GM18519 (cell line): ENCODE results near the gene GSG1L.

ENCODE experiments used
- ATAC-seq: cut with Tn5 transposase; IDR thresholded peaks from one replicate; pipeline ENCODE4 v1.9.1; 2021; ENCODE audit warnings: mild to moderate bottlenecking, moderate library complexity; ENCODE audit not compliant: unreplicated experiment, low FRiP score

The GSG1L gene

DNA sequence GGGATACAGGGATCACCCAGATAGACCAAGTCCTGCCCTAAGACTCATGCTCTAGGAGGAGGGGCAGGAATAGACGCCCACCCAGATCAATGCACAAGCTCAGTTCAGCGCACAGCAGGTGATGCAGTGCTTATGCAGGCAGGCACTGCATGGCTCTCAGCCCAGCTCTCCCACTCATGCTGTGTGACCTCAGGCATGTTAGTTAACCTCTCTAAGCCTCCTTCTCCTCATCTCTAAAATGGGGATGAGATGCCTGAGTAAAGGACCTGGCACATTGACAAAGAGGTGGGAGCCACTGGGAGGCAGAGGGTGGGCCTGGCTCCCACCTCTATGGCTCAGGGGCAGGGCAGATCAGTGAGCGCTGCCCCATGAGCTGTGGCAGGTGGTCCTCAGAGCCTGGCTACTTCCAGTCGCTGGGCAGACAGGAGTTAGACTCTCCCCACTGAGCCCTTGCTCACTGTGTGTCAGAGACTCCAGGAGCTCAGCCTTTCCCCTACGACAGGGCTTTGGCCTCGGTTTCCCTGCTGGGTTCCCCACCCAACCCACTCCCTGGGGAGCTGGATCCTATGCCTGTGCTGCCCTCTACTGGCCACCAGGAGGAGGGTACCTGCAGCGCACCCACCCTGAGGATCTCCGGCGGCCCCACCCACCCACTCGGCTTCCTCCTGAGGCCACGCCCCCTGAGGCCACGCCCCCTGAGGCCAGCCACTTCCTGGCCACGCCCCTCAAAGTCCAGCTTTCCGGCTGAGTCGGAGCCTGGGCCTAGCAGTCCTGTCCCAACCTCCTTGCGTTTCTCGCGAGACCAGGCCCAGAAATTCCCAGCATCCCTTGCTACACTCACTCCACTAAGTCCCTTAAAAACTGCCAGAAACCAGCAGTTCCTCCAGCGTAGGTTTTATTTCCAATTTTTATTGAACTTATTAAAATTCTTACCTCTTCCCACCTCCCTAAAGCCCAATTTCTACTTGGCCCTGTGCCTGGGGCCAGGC lies 196.1 kb downstream of the GSG1L start:
- no peak for ATAC-seq

DNA sequence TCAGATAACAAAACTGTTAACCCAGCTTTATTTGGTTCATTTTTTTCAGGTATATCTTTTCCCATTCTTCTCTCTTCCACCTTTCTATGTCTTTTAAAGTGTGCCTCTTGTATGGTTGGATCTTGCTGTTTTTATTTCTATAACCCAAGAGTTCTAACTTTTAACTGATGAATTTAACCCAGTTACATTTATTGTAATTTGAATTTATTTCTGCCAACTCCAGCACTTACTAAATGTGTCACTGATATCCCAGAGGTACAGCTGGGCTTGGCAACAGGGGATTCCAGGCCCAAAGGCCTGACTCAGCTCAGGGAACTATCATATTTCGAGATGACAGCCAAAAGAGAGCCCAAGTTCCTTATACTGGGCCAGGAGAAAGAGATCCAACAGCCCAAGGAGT lies 200.1 kb downstream of the GSG1L start:
- ATAC-seq, result no peak

DNA sequence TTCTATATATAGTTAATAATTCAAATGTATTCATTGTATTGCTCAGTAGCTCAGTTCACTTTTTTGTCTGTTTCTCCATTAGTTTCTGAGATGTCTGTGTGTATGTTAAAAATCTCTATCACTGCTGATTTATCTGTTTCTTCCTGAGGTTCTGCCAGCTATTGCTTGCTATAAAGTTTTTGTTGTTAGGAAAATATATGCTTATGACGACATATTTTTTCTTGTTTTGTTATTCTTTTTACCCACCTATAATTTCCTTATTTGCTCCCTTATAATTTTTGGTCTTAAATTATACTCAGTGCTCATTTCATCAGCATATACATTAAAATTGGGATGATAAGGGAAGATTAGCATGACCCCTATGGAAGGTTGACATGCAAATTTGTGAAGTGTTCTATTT lies 200.6 kb downstream of the GSG1L start:
- ATAC-seq, result no peak

DNA sequence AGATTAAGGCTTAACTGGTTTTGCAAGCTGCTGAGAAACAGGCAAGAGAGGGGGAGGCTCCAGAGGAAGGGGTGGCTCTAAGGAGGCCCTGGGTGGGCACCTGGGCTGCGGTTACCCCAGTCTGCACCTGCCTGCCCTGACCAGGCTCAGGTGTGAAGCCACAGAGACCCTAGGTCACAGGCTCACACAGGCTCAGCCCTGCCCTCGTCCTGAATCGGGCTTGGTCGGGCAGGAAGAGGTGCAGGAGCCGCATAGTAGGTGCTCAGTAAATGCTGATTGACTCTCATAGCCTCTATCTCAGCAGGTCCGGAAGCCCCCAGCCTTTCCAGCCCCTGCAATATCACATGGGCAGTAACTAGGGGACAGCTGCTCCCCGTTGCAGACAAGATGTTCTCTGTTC lies 203.4 kb downstream of the GSG1L start:
- ATAC-seq, result no peak

DNA sequence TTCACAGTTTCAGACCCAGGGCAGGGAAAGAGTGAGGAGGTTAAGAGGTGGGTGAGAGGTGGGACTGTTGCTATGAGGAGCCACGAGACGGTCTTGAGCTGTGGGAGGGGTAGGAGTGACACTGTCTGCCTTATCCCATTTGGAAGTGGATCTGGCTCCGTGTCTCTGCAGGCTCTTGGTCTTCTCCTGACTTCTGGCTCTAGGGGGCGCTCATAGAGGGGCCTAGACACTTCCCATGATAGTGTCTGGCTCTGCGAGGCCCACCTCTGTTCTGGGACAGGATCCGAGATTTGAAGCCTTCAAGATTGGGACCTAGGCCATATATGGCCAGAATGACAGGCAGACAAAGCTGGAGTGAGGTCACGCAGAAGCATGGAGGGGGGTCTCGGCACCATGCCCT lies 204.5 kb downstream of the GSG1L start:
- no peak for ATAC-seq

DNA sequence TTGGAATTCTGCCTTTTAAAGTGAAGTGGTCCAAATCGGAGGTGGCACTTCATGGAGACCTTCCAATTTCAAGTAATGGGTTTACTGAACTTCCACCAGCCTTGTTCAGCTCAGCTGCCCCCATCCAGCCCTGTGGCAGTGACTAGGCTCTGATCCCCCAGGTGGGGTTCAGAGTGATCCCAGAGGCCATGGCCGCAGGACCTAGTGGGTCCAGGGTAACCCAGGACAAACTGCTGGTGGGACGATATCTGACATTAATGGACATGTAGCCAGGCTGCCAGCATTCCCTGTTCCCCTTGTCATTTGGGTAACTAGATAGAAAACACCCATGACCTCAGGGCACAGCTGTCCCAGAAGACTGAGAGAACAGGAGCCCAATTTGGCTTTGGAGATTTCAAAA lies 209.9 kb downstream of the GSG1L start:
- no peak for ATAC-seq

DNA sequence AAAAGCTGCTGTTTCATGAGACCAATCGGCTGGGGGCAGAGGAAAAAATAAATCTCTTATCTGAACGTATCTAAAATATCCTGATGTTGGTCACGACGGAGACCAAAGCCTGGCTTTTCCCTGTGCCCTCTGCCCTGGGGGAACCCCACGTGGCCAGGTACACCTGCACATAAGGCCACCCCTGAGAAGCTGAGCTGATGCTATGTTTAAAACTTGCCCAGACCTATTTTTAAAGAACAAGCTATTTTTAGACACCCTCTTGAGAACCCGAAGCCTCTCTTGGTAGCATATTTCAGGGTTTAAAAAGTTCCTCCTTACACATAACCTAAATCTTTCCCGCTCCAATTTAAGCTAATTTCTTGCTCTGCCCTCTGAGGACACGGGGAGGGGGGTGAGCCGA lies 210.4 kb downstream of the GSG1L start:
- ATAC-seq, result no peak

DNA sequence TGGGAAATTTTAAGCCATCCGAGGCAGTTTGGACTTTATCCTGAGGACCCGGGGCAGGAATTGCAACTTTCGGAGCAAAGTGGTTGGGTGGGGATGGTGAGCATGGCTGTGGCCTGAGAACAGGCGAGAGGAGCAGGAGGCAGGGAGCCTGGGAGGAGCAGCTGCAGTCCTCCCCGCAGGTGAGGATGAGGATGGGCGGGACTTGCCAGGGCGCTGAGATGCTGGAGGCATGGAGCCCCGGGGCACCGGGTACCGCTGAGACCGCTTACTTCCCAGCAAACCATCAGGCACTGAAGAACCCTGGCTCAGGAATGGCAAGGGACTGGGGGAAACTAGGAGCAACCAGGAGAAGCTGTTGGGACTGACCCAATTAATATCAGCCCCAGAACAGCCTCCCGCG lies 210.8 kb downstream of the GSG1L start:
- ATAC-seq, result no peak

DNA sequence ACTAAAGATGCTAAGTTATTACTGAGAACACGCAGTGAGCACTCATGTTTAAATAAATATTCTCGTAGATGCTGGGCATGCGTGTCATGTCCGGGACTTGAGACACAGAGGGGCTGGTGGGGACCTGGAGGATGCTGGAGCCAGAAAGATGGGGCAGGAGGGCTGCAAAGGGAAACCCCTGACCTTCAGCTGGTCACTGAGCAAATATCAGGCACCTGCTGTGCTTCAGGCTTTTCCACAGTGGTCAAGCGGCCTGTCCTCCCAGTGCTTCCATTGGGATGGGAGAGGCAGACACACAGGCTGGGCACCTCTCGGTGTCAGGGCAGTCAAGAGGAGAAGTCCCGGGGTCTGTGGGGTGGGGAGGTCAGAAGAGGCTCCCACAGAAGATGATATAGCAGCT lies 211.4 kb downstream of the GSG1L start:
- no peak for ATAC-seq

DNA sequence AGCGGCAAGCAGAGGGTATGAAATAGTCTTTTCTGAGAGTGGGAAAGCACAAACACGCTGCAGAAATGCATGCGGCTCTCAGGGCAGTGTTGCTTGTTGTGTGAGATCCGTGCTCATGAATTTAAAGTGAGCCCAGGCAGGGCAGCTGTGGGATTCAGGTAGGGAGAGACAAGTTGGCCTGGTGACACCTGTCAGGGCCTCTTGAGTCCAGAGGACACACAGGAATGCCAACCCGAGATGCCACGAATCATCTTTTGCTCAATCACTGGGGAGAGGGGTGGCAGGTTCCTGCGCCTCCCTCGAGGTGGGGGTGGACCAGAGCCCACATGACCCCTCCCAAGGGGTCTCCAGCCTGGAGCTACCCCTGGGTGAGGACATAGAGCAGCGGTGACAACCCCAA lies 211.9 kb downstream of the GSG1L start:
- ATAC-seq, result no peak

DNA sequence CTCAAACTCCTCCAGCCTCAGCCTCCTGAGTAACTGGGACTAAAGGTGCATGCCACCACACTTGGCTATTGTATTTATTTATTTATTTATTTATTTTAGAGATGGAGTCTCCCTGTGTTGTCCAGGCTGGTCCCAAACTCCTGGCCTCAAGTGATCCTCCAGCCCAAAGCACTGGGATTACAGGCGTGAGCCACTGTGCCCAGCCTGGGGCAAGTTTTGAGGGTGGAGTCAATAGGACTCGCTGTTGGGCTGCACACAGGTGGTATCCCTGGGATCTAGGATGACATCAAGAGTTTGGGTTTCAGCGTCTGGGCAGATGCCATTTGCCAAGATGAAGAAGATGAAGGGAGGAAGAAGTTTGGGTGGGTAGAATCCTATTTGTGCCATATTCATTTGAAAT lies 213.9 kb downstream of the GSG1L start:
- ATAC-seq, result no peak

DNA sequence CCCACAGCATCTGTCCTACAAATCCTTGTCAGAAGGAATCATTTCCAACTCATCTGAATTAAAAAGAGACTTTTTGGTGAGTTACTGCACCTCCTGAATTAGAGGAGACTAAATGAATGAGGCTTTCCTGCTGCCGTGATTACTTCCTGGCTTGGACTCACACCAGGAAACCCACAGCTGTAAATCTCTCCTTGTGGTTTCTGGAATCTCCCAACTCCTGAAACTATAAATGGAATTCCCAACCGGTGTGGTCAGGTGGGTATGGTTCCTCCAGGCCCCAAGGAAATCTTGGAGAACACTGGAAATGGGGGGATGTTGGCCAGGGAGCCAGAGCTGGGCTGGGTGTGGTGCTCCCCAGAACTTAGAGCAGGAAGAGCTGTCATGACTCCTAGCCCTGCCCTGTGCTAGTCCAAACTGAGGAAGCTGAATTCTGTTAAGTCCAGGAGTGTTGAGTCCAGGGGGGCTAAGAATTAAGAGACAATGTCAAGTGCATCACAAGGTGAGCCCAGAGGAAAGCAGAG lies 216.4 kb downstream of the GSG1L start:
- no peak for ATAC-seq

DNA sequence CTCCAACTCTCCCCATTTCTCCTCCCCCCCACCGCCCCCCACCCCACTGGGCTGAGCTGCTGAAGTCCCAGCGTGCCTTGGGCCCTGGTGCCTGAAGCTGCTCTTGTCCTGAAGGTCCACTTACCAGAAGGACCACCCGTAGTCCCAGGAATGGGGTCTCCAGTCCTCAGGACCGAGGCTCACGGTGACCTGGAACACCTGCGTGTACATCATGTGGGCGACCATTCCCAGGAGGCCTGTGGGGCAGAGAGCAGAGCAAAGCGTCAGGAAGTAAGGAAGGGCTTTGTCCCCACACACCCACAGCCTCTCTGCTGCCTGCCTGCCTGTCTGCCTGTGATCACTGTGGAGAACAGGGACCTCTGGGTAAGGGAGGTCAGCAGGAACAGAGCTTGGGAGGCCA lies 218.7 kb downstream of the GSG1L start:
- ATAC-seq, result no peak

DNA sequence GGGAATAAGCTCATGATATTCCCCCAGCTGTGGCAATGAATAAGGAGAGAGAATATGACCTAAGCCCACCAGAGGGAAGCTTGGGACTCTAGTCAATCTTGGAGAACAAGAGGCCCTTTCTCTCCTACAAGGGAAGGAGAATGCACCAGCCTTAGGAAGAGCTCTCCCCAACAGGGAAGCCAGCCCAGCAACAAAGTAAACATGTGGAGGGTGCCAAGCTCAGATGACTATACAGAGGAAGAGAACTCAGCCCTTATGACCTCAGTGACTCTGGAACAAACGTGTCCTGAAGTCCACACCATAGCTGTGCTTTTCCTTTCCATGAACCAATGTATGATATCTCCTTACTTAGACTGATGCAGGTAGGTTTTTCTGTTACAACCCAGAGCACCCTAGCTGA lies 219.7 kb downstream of the GSG1L start:
- ATAC-seq, result no peak

DNA sequence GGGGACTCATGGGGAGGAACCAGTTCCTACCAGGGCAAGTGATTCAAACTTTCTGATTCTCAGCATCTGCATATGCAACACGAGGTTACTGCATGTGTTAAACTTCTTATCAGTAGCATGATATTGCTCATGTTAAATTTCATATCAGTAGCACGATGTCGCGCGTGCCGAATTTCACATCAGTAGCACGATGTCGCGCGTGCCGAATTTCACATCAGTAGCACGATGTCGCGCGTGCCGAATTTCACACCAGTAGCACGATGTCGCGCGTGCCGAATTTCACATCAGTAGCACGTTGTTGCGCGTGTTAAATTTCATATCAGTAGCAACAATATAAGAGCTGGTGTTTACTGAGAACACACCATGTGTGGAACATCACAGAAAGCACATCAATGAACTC lies 221.6 kb downstream of the GSG1L start:
- ATAC-seq, result no peak

DNA sequence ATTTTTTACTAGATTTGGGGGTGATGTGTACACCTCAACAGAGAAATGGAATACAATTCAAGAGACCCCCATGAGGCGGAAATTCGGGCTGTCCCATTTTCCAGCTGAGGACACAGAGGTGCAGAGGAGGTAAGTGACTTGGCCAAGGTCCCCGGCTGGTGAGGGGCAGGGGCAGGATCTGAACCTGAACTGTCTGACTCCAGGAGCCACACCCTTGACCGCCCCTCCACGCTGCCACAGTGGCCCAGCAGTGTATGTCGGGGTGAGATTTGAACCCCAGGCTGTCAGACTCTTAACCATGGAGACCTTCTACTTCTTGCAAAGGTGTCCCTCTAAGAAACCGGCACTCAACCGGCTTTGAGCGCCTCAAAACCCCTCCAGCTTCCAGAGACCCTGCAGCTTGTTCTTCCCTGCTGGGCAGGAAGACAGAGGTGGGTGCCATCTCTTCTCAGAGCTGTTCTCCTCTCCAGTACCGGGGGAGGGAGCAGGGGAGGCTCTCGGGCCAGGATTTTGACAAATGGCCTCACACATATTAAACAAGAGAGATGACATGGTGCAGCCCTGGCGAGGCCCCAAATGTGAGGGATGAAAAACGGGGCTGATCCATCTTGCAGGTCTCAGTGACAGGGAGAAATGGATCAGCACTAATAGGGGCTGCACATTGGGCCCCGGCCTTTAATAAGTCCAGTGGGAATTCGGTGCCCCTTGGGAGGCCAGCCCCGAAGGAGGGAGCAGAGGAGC lies 222.3 kb downstream of the GSG1L start:
- ATAC-seq, result no peak

DNA sequence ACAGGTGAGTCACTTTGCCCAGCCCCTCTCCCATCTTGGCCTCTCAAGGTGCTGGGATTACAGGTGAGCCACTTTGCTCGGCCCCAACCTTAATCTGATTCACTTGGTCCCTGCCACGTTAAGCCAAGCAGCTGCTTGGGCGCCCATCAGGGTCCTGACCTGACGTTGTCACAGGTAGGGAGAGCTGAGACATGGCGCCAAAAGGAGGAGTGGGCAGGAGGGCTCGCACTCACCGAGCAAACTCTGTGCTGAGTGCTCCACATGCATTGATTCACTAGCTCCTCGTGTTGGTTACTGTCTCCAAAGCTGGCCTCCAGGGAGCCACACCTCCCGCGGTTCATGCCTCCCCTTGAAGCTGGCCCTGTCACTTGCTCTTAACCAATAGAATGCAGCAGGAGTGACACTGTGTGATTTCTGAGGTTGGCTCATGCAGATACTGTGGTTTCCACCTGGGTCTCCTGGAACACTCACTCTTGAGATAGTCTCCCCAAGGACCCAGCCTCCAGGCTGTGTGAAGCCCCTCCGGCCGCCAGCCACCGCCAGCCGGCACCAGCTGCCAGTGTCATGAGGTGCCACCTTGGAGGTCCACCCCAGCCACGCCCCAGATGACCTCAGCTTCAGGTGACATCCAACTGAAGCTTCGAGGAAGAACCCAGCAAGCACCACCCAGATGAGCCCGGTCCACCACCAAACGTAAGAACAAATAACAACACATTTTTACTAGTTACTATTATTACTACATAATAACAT lies 223.0 kb downstream of the GSG1L start:
- no peak for ATAC-seq

DNA sequence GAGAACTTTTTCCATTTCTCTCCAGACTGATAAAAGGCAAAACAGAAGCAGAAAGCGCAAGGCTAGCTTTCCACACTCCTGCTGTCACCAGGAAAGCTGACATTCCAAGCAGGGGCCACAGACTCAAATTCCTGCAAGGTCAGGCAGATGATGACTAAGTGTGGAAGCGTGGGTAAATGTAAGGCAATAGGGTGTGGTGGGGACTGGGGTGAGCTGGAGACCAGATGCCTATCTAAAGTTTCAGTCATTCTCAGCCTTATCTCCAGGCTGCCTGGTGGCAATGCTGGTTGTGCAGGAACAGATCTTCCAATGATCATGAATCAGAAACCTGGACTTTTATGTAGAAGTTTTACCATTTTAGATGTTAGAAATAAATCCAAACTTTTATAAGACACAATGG lies 224.1 kb downstream of the GSG1L start:
- ATAC-seq, result no peak

DNA sequence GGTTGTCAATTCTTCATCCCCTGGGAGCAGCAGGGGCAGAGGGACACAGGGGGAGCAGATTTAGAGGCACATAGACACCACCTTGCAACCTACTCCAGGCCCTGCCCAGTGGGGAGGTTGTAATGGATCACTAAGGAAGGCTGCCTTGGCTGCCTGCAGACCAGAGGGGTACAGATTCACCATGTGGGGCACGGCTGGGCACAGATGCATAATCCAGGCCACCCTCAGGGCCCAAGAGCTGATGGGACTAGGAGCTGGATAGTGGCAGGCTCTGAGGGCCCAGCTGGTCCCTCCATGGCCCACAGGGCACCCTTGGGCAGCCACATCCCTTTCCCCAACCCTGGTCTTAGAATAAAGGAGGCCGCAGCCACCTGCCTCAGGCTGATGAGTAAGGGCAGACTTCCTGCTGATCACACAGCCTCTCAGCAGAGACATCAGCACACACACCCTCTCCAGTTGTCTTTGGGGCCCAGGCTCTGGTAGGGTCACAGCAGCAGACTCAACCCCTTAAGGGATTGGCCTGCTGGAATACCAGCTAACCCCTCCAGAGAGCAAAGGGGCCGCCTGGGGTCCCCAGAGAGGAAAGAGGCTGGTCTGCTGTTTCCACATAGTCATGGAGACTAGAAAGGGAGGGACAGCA lies 224.9 kb downstream of the GSG1L start:
- no peak for ATAC-seq

DNA sequence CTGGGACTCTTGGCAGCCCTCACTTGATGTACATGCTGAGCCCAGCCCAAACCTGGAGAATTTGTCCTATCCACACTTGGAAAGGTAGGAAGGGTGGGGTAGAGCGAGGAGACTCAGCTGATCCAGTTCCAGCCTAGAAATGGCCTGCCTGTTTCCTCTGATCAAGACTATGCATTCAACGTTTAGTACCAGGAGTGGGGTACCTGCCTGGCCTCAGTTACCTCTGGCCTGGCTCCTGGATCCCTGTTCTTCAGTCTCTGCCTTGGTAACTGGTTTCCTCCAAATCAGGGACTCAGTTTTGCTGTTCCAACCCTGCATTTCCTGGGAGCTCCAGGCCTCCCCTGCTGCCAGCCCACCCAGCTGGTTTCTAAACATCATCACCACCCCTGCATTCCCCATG lies 233.5 kb downstream of the GSG1L start:
- no peak for ATAC-seq
